ACC112 (cell line): ENCODE results near the gene MORF4L1.
"Not testable (repeated sequence)": the region's sequence is repeated elsewhere in the genome, so short reads cannot be mapped to it uniquely, and the experiment has no call there.

ENCODE experiments used
- H2AFZ ChIP-seq: fragments of 200-600 bp; sonication (generic); one replicate; pipeline ENCODE4 v1.6.0; 2017; ENCODE audit warnings: antibody characterized with exemption, low read length; ENCODE audit not compliant: unreplicated experiment
- H3K27ac ChIP-seq: fragments of 200-600 bp; sonication (generic); 2 replicates; pipeline ENCODE4 v1.5.1; 2014; ENCODE audit warnings: low read depth, mild to moderate bottlenecking, antibody characterized with exemption, low read length, moderate library complexity
- H3K27me3 ChIP-seq: fragments of 200-600 bp; sonication (generic); 2 replicates; pipeline ENCODE4 v1.6.1; 2014; ENCODE audit warnings: mild to moderate bottlenecking, antibody characterized with exemption, low read length, moderate library complexity, mixed read lengths; ENCODE audit not compliant: insufficient read depth
- H3K36me3 ChIP-seq: fragments of 200-600 bp; sonication (generic); 2 replicates; pipeline ENCODE4 v1.6.1; 2016; ENCODE audit warnings: mild to moderate bottlenecking, antibody characterized with exemption, low read length, moderate library complexity, mixed read lengths; ENCODE audit not compliant: insufficient read depth
- H3K4me1 ChIP-seq: fragments of 200-600 bp; sonication (generic); one replicate; pipeline ENCODE4 v1.6.1; 2016; ENCODE audit warnings: low read length, mixed read lengths; ENCODE audit not compliant: insufficient read depth, unreplicated experiment, control insufficient read depth
- H3K4me3 ChIP-seq: fragments of 200-600 bp; sonication (generic); 2 replicates; pipeline ENCODE4 v1.5.1; 2014; ENCODE audit warnings: mild to moderate bottlenecking, low read depth, low read length
- H3K79me2 ChIP-seq: fragments of 200-600 bp; sonication (generic); one replicate; pipeline ENCODE4 v1.6.0; 2016; ENCODE audit warnings: low read length; ENCODE audit not compliant: control insufficient read depth, unreplicated experiment, insufficient read depth

Gene MORF4L1

GRCh38 chr15:78840661-78841375, 31.9 kb upstream of the MORF4L1 start:
- no peaks in the 10 kb centered on the region for H3K27me3 ChIP-seq
- no peaks in the 10 kb centered on the region for H3K36me3 ChIP-seq
- H3K4me3 ChIP-seq: no peak overlapping the region
- no peak overlapping the region for H3K27ac ChIP-seq
- H3K79me2 ChIP-seq: no peaks in the 10 kb centered on the region
- H2AFZ ChIP-seq: no peak overlapping the region
- H3K4me1 ChIP-seq: no peaks in the 10 kb centered on the region

GRCh38 chr15:78841376-78841706, 31.3 kb upstream of the MORF4L1 start:
- Histone ChIP-seq H3K27ac (no peak overlapping the region), H3K4me3 (no peak overlapping the region), H3K27me3 (no peaks in the 10 kb centered on the region), H3K36me3 (no peaks in the 10 kb centered on the region), H3K4me1 (no peaks in the 10 kb centered on the region), H3K79me2 (no peaks in the 10 kb centered on the region), H2AFZ (no peak overlapping the region)

GRCh38 chr15:78841891-78842290, 30.8 kb upstream of the MORF4L1 start:
- Histone ChIP-seq H3K79me2 (no peaks in the 10 kb centered on the region), H3K27me3 (no peaks in the 10 kb centered on the region), H3K4me3 (no peak overlapping the region), H3K36me3 (no peaks in the 10 kb centered on the region), H2AFZ (no peak overlapping the region), H3K27ac (no peak overlapping the region), H3K4me1 (no peaks in the 10 kb centered on the region)

GRCh38 chr15:78842519-78842918, 30.2 kb upstream of the MORF4L1 start:
- H3K27me3 ChIP-seq: no peaks in the 10 kb centered on the region
- H2AFZ ChIP-seq: no peak overlapping the region
- no peaks in the 10 kb centered on the region for H3K36me3 ChIP-seq
- no peaks in the 10 kb centered on the region for H3K4me1 ChIP-seq
- no peak overlapping the region for H3K27ac ChIP-seq
- H3K4me3 ChIP-seq: no peak overlapping the region
- no peaks in the 10 kb centered on the region for H3K79me2 ChIP-seq

GRCh38 chr15:78846906-78847305, 25.8 kb upstream of the MORF4L1 start:
- not testable (repeated sequence) for H3K27me3 ChIP-seq, H3K36me3 ChIP-seq, H3K79me2 ChIP-seq, H3K27ac ChIP-seq, H3K4me1 ChIP-seq, H2AFZ ChIP-seq, H3K4me3 ChIP-seq

- H2AFZ ChIP-seq, H3K79me2 ChIP-seq, H3K4me3 ChIP-seq, H3K27ac ChIP-seq, H3K36me3 ChIP-seq, H3K27me3 ChIP-seq, H3K4me1 ChIP-seq: not testable (repeated sequence)
These were observed 25.2 kb upstream of the MORF4L1 start for GRCh38 chr15:78847387-78847906.

GRCh38 chr15:78850352-78850751, 22.3 kb upstream of the MORF4L1 start:
- no peak overlapping the region for H3K4me3 ChIP-seq
- H3K36me3 ChIP-seq: no peaks in the 10 kb centered on the region
- no peak overlapping the region for H2AFZ ChIP-seq
- peaks cover 3% of the 10 kb centered on the region for H3K4me1 ChIP-seq
- H3K27ac ChIP-seq: no peak overlapping the region
- no peaks in the 10 kb centered on the region for H3K27me3 ChIP-seq
- H3K79me2 ChIP-seq: no peaks in the 10 kb centered on the region

GRCh38 chr15:78850941-78851755, 21.5 kb upstream of the MORF4L1 start:
- H3K36me3 ChIP-seq: no peaks in the 10 kb centered on the region
- no peaks in the 10 kb centered on the region for H3K79me2 ChIP-seq
- no peaks in the 10 kb centered on the region for H3K27me3 ChIP-seq
- H3K4me3 ChIP-seq: no peak overlapping the region
- H2AFZ ChIP-seq: no peak overlapping the region
- H3K27ac ChIP-seq: no peak overlapping the region
- peaks cover 3% of the 10 kb centered on the region for H3K4me1 ChIP-seq

- Histone ChIP-seq H3K27me3 (no peaks in the 10 kb centered on the region), H3K79me2 (no peaks in the 10 kb centered on the region), H3K4me1 (peaks cover 3% of the 10 kb centered on the region), H3K4me3 (no peak overlapping the region), H3K36me3 (no peaks in the 10 kb centered on the region), H3K27ac (no peak overlapping the region), H2AFZ (no peak overlapping the region)
These were observed 19.2 kb upstream of the MORF4L1 start for GRCh38 chr15:78853500-78853899.

GRCh38 chr15:78854833-78855372, 17.8 kb upstream of the MORF4L1 start:
- Histone ChIP-seq H3K27ac (peak overlapping the region; percentile 41), H2AFZ (peak overlapping the region; percentile 14), H3K36me3 (no peaks in the 10 kb centered on the region), H3K27me3 (no peaks in the 10 kb centered on the region), H3K4me1 (peaks cover 3% of the 10 kb centered on the region), H3K4me3 (no peak overlapping the region), H3K79me2 (no peaks in the 10 kb centered on the region)

GRCh38 chr15:78855746-78856145, 16.9 kb upstream of the MORF4L1 start:
- H3K27ac ChIP-seq: peak overlapping the region; percentile 66
- no peaks in the 10 kb centered on the region for H3K27me3 ChIP-seq
- peaks cover 3% of the 10 kb centered on the region for H3K4me1 ChIP-seq
- no peaks in the 10 kb centered on the region for H3K36me3 ChIP-seq
- H3K4me3 ChIP-seq: no peak overlapping the region
- no peaks in the 10 kb centered on the region for H3K79me2 ChIP-seq
- no peak overlapping the region for H2AFZ ChIP-seq
